T-helper 1 cell treated with Interleukin-12 subunit alpha and Interleukin-12 subunit beta and Interleukin-4 antibody, amounts not matched to agents 30 ng/mL and 1 ng/mL, for 36 hours (primary cell): ENCODE data around the gene PLLP. TPM values are rescaled to one million over a fixed set of nuclear protein-coding genes. Genes with fewer than 3 reads are reported as not detected.

Experiments used
- intact Hi-C: fragments of 100-400 bp; cut with micrococcal nuclease; formaldehyde crosslinking; loops from one replicate; pipeline ENCODE4 v1.15.1; 2024
- total RNA-seq: library from RNA; stranded (reverse); gene quantifications from 2 replicates; pipeline ENCODE4 v1.2.3, GENCODE V29; 2022

The PLLP gene
- total RNA-seq, 1 donor from 2014 or later, result 0.34 TPM

DNA sequence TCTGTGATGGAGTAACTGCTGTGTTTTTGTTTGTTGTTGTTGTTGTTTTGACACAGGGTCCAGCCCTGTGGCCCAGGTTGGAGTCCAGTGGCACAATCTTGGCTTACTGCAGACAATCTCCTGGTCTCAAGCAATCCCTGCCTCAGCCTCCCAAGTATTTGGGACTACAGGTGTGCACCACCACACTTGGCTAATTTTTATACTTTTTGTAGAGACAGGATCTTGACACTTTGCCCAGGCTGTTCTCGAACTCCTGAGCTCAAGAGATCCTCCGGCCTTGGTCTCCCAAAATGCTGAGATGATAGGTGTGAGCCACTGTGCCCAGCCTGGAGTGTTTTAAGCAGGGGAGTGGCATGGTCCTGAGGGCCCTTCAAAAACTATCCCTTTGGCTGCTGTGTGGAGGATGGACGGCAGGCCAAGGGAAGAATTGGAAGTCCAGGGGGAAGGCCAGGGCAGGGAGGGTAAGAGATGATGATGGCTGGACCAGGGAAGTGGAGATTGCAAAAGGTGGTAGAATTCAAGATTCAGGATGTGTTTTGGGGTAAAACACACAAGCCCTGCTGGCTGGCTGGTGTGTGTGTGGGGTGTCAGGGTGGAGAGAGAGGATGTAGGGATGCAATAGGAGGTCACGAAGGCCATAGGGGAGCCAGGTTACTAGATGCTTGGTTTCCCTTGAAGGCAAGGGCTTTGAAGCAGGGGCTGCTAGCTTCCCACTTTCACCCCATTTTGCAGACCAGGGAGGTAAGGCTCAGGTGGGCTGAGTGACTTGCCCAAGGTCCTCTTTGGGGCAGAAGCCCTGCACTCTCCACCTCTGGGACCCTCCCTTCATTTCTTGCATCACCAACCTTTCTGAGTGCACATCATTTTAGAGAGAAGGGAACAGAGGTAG is 18.8 kb upstream of the PLLP start:
- intact Hi-C loops, result no loop called here

DNA sequence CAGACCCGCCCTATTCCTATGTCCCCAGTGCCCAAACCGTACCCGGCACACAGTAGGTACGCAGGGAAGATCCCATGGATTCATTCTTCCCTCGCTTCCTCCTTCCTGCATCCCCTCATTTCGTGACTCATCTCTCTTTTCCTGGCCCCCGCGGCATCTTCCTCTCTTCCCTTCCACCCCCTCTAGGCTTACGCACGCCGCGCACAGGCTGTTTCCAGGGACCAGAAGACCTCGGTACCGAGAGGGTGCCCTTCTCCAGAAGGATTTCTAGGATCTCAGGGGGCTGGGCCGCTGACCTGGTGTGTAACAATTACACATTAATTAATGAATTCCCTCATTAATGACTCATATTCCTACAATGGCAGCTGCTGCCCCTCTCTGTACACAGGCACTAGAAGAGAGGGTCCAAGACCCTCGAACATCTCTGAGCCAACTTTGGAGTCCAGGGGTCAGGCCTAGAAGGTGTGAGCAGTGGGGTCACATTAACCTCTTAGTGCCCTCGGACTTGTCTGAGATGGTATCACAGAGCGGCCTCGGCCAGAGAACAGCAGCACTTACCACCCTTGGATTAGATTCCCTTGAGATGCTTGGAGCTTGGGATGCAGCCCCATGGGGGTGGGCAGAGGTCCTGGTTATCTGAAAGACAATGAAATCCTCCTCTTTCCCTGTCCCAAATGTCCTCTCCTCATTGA is 16.8 kb upstream of the PLLP start:
- intact Hi-C loops, result loop anchor here (2.0 kb wide), 3 partner anchors 14 to 302 kb away; no protein-coding TSS in a partner anchor

DNA sequence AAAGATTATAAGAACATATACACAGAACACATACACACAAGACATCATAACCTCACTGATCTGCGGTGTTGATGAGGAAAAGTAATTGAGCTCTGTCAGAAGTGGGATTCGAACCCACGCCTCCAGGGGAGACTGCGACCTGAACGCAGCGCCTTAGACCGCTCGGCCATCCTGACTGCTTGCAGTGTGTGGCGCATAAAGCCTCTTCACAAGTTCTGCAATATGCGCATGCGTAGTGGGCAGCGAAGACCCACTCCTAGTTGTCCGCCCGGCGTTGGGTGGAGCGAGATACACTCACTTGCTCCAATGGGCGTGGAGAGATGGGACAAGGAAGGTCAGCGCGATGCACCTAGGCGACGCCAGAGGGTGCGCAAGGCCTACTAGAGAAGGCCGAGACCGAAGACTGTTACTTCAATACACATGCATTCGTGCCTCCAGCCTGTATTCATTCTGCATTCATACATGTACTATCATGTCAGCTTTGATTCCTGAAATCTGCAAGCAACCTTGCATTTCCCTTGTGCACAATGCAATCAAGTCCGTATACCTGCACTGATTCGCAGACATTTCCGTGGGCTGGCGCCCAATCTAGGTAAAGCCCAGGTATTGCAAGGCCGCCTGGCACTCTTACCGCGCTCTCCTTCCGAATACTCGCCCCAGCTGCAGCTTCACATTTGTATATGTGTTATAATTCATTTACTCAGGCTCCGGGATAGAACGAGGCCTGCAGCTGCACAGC is 16.1 kb upstream of the PLLP start:
- intact Hi-C loops, result loop anchor here (1.0 to 2.0 kb wide), 18 partner anchors 14 to 829 kb away; partner anchors contain the start of genes ARL2BP, CCDC102A, CFAP20 and CIAPIN1

- intact Hi-C loops, result loop anchor here (1.0 to 2.0 kb wide), 18 partner anchors 15 to 829 kb away; partner anchors contain the start of genes ARL2BP, CCDC102A, CFAP20 and CIAPIN1
These were observed 15.4 kb upstream of the PLLP start for GRCh38 chr16:57299719-57300386.

DNA sequence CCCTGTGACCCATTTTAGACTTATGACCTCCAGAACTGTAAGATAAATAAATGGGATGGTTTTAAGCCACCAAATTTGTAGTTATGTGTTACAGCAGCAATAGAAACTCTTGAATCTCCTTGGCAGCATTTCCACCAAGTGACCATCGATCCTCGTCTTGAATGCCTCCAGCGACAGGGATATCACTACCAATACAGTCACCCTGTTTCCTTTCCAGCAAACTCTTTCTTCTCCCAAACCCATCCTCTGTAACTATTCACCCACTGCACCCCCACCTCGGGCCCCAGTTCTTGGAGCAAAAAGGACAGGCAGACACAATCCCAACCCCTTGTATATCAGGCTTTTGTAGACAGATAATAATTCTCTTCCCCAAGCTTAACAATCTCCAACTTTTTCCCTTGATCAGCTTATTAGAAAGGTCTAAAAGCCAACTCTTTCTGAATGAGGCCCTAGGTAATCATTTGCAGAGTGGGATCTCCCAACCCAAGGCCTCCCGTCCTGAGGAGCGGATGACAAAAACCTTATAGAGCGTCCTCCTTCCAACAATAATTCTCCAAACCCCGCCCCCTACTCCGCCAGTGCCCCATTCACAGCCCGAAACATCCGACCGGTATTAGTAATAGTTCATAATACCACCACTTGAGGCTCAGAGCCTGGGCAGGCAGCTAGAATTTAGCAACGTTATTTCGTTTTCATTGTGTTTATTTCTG is 14.7 kb upstream of the PLLP start:
- intact Hi-C loops, result no loop called here

DNA sequence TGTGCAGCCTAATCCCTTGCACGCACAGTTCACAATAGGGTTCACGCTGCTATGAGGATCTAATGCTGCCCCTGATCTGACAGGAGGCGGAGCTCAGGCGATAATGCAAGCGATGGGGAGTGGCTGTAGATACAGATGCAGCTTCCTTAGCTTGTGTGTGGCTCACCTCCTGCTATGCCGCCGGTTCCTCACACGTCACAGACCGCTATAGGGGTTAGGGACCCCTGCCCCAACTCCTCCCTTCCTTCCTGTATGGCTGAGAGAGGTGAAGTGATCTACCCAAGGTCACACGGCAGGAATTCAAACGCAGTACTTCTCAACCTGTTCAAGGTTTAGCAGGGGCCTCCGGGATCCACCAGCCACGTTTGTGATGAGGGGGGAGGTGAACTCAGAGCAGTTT is 13.4 kb upstream of the PLLP start:
- intact Hi-C loops, result no loop called here

DNA sequence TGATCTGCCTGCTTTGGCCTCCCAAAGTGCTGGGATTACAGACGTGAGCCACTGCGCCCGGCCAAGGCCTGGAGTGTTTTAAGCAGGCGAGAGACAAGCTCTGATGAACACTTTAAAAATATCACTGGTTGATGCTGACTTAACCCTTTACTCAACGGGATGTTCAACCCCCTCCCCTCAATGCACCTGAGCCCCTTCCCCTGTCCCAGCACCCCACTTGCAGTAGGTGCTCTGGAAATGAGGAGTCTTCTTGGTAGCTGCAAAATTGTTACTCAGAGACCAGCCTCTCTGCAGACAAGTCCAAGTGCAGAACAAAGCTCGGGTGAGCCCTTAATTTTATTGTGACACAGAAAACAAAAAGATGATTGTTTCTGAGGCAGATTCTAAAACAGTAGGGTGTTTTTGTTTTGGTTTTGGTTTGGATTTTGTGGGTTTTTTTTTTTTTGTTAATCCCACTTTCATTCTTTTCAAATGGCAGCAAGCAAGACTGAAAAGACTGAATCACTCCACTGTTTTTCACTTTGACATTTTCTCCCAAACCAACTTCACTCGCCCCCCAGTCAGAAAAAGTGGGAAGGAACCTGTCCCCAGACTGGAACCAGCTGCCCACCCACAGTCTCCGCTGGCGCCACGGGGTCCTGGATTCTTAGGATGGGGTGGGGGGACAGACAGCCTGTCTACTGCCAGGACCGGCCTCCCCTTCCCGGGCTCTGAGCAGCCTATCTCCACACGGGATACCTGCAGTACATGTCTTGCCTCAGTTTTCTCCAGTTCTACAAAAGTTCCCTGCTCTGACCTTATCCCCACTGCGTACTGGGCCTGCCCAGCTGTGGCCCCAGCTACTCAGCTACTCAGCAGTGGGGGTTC is 5.2 kb upstream of the PLLP start:
- intact Hi-C loops, result no loop called here

- intact Hi-C loops, result loop anchor here (1.0 to 2.0 kb wide), 4 partner anchors 15 to 99 kb away; partner anchors contain the start of genes ARL2BP, PSME3IP1 and RSPRY1
These were observed 907 bp upstream of the PLLP start for GRCh38 chr16:57285379-57285778.

- intact Hi-C loops, result loop anchor here (1.0 to 2.0 kb wide), 4 partner anchors 15 to 98 kb away; partner anchors contain the start of genes ARL2BP, PSME3IP1 and RSPRY1
These were observed 486 bp upstream of the PLLP start for GRCh38 chr16:57284952-57285363.

GRCh38 chr16:57283959-57284208 is 588 bp downstream of the PLLP start:
- intact Hi-C loops, result loop anchor here (2.0 kb wide), 3 partner anchors 17 to 97 kb away; partner anchors contain the start of genes ARL2BP, PSME3IP1 and RSPRY1

GRCh38 chr16:57283214-57283958 is 1.1 kb downstream of the PLLP start:
- intact Hi-C loops, result no loop called here

DNA sequence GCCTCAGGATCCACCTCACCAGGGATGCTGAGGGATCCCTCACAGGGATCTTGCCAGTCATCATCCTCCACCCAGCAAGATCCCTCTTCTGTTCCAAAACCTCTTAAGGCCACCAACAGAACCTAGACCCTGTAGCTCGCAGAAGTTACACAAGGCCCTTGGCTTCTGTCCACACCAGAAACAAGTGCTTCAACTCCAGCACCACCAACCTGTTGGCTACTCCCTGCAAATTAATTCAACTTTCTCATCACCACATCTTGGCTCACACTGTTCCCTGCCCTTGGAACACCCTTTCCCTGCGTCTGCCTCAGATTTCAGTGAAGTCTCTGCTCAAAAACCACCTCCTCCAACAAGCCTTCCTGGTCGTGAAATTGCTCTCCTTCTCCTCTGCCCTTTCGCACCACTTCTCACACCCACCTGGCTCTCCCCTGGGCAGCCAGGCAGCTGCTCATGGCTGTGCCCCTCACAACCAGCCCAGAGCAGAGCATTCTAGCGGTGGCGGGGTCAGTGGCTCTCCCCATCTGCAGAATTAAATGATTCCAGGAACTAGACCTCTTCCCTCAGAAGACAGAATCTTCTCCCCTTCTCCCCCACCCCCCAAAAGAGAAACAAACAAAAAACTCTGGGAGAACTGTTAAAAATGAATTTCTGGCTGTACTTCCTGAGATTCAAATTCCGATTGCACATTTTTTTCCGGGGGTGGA is 1.8 kb downstream of the PLLP start:
- intact Hi-C loops, result no loop called here

DNA sequence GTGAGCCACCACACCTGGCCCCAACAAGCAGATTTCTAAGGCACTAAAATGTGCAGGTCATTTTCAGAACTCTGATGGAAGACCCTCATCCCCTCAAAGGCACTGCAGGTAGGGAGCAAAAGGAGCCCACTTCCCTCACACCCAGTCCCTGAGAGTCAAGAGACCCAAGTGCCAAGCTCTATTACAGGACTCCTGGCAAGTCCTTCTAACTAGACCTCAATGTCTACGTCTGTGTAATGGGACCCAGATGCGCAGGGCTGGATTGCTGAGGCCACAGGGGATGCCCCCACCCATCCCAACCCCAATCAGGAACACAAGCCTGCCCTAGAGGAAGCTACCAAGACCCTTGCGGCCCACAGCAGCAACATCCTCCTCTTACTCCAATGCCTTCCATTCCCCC is 2.7 kb downstream of the PLLP start:
- intact Hi-C loops, result no loop called here

GRCh38 chr16:57279780-57280638 is 4.5 kb downstream of the PLLP start:
- intact Hi-C loops, result no loop called here

DNA sequence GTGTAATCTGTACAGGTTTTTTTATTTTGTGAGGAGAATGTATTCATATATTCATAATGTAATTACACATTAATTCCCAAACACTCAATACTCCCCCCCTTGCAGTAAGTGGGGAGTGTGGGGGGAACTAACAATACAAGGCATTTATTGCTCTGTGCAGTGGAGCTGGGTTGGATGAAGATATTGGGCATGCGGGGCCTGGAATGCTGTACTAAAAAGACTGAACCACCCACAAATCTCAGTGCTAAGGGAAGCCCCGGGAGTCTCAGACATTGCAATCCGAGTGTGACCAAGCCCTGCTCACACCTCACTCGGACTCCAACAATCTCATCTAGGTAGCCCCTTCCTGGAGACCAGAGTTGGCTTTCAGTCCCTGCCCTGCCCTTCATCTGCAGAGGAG is 6.0 kb downstream of the PLLP start:
- intact Hi-C loops, result no loop called here

GRCh38 chr16:57277586-57277985 is 6.9 kb downstream of the PLLP start:
- intact Hi-C loops, result loop anchor here (1.0 kb wide), 2 partner anchors 23 to 32 kb away; partner anchors contain the start of gene ARL2BP

GRCh38 chr16:57276596-57276995 is 7.9 kb downstream of the PLLP start:
- intact Hi-C loops, result no loop called here
